Nephron (organoid): ENCODE measurements around the gene ITPK1.
"Not testable (repeated sequence)": the region's sequence is repeated elsewhere in the genome, so short reads cannot be mapped to it uniquely, and the experiment has no call there.

ENCODE experiments used
- H3K27ac Mint-ChIP-seq, 3 experiments: 2 replicates each; pipeline ENCODE4 v1.8.0; 2020; ENCODE audit warnings: mixed read lengths in 3 of 3, mild to moderate bottlenecking in 2 of 3, moderate library complexity in 1 of 3
- H3K27me3 Mint-ChIP-seq: 2 replicates; pipeline ENCODE4 v1.8.0; 2021; ENCODE audit warnings: low read depth, mild to moderate bottlenecking, moderate library complexity, mixed read lengths
- H3K36me3 Mint-ChIP-seq: 2 replicates; pipeline ENCODE4 v1.8.0; 2020; ENCODE audit warnings: low read depth, mixed read lengths
- H3K4me1 Mint-ChIP-seq: 2 replicates; pipeline ENCODE4 v1.8.0; 2020; ENCODE audit warnings: mixed read lengths
- H3K4me3 Mint-ChIP-seq, 3 experiments: 2 replicates each; pipeline ENCODE4 v1.8.0; 2020; ENCODE audit warnings: mild to moderate bottlenecking in 3 of 3, mixed read lengths in 3 of 3, moderate library complexity in 2 of 3
- H3K9me3 Mint-ChIP-seq: 2 replicates; pipeline ENCODE4 v1.8.0; 2020; ENCODE audit warnings: mixed read lengths
- TF ChIP-seq, protein P1 (sequence below), 3 experiments: fragments of 200-600 bp; sonication (generic); IDR thresholded peaks; one replicate each; pipeline ENCODE4 v1.5.0; 2021; ENCODE audit warnings: antibody characterized with exemption in 3 of 3; ENCODE audit not compliant: unreplicated experiment in 3 of 3

ITPK1 gene

DNA sequence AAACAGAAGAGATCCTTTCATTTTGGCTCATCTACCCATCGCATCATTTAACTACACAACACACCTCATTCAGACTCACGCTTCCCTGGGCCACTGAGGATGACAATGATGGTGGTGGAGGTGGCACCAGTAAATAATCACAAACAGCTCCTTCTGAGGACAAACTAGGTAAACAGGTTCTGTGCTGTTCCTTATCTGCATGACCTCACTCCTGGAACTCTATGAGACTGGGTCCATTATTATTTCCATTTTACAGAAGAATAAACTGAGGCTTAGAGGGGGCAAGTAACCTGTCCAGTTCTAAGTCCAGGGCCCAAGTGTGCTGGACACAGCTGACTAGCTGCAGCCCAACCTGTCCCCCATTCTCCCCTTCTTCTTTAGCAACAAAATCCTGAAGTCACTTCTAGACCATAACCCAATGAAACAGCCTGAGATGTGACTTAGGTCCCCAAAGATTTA lies 50.4 kb downstream of the ITPK1 start:
- H3K27ac Mint-ChIP-seq: peak overlapping the region; percentile 40 to 86 (median 56)
- no peaks in the 10 kb centered on the region for H3K36me3 Mint-ChIP-seq
- H3K4me3 Mint-ChIP-seq: no peak overlapping the region
- TF ChIP-seq, protein P1, sequence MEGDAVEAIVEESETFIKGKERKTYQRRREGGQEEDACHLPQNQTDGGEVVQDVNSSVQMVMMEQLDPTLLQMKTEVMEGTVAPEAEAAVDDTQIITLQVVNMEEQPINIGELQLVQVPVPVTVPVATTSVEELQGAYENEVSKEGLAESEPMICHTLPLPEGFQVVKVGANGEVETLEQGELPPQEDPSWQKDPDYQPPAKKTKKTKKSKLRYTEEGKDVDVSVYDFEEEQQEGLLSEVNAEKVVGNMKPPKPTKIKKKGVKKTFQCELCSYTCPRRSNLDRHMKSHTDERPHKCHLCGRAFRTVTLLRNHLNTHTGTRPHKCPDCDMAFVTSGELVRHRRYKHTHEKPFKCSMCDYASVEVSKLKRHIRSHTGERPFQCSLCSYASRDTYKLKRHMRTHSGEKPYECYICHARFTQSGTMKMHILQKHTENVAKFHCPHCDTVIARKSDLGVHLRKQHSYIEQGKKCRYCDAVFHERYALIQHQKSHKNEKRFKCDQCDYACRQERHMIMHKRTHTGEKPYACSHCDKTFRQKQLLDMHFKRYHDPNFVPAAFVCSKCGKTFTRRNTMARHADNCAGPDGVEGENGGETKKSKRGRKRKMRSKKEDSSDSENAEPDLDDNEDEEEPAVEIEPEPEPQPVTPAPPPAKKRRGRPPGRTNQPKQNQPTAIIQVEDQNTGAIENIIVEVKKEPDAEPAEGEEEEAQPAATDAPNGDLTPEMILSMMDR (IDR thresholded peaks at IDR 0.05; ENCODE audit: unreplicated experiment in 3 of 3): no peak
- H3K4me1 Mint-ChIP-seq: peaks cover 36% of the 10 kb centered on the region
- peaks cover 11% of the 10 kb centered on the region for H3K27me3 Mint-ChIP-seq
- no peaks in the 10 kb centered on the region for H3K9me3 Mint-ChIP-seq

DNA sequence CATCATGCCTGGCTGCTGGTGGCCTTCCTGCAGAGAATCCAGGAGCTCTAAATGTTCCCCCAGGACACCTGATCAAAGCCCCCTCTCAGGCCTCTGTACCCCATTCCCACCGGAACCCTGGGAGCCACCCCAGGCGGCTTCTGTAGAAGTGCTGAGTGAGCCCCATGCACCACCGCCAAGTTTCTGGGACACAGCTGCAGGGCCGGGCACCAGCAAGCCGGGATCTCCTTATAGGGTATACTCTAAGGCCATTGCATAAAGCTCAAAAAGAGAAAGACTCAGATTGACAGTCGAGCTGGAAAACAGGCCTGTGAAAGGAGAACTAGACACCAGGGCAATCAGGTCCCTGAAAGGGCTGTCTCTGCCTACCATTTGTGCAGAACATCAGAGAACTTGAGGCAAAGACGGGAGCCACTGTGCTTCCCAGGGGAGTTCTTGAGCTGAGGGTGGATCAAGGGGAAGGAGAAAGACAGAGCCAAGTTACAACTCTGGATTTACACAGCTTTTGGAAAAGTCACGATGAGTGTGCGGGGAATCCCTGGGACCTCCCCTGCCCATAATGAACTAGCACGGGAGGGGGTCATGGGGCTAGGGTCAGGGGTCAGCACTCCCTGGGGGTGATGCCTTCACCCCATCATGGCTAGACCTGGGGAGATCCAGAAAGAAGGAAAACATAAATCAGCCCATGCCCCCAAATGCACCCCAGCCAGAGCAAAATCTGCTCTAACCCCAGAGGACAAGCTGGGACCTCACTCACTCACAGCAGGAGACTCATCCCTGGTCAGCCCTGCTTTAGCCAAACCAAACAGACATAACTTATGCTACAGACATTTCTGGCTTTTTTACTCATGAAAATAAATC lies 51.1 kb downstream of the ITPK1 start:
- no peaks in the 10 kb centered on the region for H3K36me3 Mint-ChIP-seq
- H3K9me3 Mint-ChIP-seq: no peaks in the 10 kb centered on the region
- peaks cover 15% of the 10 kb centered on the region for H3K27me3 Mint-ChIP-seq
- peak overlapping the region in 1 of 3 experiments; percentile 23 for H3K4me3 Mint-ChIP-seq
- peak overlapping the region; percentile 40 to 86 (median 56) for H3K27ac Mint-ChIP-seq
- TF ChIP-seq, protein P1 (IDR thresholded peaks at IDR 0.05; ENCODE audit: unreplicated experiment in 3 of 3): no peak
- peaks cover 36% of the 10 kb centered on the region for H3K4me1 Mint-ChIP-seq

DNA sequence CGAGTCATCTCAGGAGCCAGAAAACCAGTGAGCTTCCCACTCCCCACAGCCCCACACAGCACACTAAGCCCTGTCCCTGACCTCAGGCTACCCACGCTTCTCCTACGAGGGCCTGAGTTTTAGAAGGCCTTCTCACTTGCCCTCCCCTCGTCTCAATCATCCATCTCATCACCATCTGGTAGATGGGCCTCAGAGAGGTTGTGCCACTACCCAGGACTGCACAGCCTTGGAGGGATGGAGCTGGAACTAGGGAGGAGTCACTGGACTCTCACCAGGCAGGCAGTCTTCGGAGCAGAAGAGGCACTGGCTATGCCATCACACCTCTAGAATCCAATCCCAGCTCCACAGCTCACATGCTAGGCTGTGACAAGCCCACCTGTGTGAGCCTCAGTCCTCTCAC lies 52.3 kb downstream of the ITPK1 start:
- Mint-ChIP-seq H3K4me3 (no peak overlapping the region), H3K9me3 (no peaks in the 10 kb centered on the region), H3K27ac (no peak overlapping the region), H3K4me1 (peaks cover 36% of the 10 kb centered on the region), H3K36me3 (no peaks in the 10 kb centered on the region), H3K27me3 (peaks cover 11% of the 10 kb centered on the region)
- TF ChIP-seq, protein P1 (IDR thresholded peaks at IDR 0.05; ENCODE audit: unreplicated experiment in 3 of 3): no peak

DNA sequence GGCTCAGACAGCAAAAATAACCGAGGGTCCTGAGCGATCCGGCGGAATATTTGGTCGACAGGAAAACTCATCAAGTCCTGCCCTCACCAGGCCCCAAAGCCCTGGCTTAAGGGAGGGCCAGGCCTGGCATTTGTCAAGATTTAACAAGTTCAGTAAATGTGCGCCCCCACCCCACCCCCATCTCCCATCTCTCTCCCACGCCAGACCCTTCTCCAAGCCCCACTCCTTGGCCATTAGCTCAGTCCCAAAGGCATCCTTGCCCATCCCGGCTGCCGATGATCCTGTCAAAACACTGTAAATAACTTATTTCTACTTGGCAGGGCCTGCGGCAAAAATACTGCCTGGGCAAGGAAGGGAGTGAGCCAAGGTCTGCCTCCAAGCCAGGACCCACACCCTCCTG lies 52.8 kb downstream of the ITPK1 start:
- no peak overlapping the region for H3K27ac Mint-ChIP-seq
- TF ChIP-seq, protein P1 (IDR thresholded peaks at IDR 0.05; ENCODE audit: unreplicated experiment in 3 of 3): no peak
- H3K36me3 Mint-ChIP-seq: no peaks in the 10 kb centered on the region
- peaks cover 32% of the 10 kb centered on the region for H3K4me1 Mint-ChIP-seq
- H3K9me3 Mint-ChIP-seq: no peaks in the 10 kb centered on the region
- no peak overlapping the region for H3K4me3 Mint-ChIP-seq
- peaks cover 11% of the 10 kb centered on the region for H3K27me3 Mint-ChIP-seq

DNA sequence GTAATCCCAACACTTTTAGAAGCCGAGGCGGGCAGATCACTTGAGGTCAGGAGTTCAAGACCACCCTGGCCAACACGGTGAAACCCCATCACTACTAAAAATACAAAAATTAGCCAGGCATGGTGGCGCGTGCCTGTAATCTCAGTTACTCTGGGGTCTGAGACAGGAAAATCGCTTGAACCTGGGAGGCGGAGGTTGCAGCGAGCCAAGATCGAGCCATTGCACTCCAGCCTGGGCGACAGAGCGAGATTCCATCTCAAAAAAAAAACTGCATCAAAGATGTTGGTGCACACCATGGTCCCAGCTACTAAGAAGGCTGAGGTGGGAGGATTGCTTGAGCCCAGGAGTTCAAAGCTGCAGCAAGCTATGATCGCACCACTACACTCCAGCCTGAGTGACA lies 53.7 kb downstream of the ITPK1 start:
- H3K27ac Mint-ChIP-seq: peak overlapping the region in 1 of 3 experiments; percentile 2
- H3K36me3 Mint-ChIP-seq, H3K9me3 Mint-ChIP-seq, H3K4me3 Mint-ChIP-seq: not testable (repeated sequence)
- H3K4me1 Mint-ChIP-seq: peaks cover 29% of the 10 kb centered on the region
- peaks cover 19% of the 10 kb centered on the region for H3K27me3 Mint-ChIP-seq

DNA sequence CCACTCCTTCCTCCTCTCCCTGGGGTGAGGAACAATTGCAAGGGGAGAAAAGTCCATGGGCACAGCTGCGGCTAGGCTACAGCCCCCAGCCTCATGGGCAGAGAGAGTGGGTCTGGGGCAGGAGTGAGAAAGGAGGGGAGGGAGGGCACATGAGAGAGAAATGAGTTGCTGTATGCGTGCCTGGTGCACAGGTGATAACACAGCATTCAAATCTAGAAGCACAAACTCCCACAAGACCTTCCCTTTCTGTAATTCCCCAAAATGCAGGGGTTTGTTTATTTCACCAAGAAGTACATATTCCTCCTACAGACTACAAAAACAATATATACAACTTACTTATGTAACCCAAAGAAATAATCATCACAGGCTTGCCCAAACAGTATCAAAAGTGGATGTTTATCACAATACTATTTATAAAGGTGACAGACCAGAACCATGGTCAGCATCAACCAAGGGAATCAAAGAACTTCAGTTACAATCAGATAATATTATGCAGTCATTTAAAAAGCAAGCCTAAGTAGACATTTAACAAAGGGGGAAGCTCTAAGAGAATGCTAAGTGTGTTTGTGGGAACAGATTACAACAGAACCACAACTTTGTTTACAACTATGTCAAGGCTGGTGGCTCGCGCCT lies 54.2 kb downstream of the ITPK1 start:
- peaks cover 31% of the 10 kb centered on the region for H3K4me1 Mint-ChIP-seq
- H3K36me3 Mint-ChIP-seq: no peaks in the 10 kb centered on the region
- no peak overlapping the region for H3K4me3 Mint-ChIP-seq
- TF ChIP-seq, protein P1 (IDR thresholded peaks at IDR 0.05; ENCODE audit: unreplicated experiment in 3 of 3): no peak
- H3K27me3 Mint-ChIP-seq: peaks cover 19% of the 10 kb centered on the region
- peak overlapping the region in 1 of 3 experiments; percentile 2 for H3K27ac Mint-ChIP-seq
- H3K9me3 Mint-ChIP-seq: no peaks in the 10 kb centered on the region
